HG03097 (cell line): ENCODE measurements around the gene TMEM270.
"Not testable (repeated sequence)": the region's sequence is repeated elsewhere in the genome, so short reads cannot be mapped to it uniquely, and the experiment has no call there.

Experiments used
- ATAC-seq: cut with Tn5 transposase; IDR thresholded peaks from one replicate; pipeline ENCODE4 v1.9.1; 2021; ENCODE audit not compliant: unreplicated experiment, low FRiP score

Gene TMEM270

GRCh38 chr7:73882047-73882402, 21.1 kb downstream of the TMEM270 start:
- ATAC-seq, result no peak

- ATAC-seq, result not testable (repeated sequence)
These were observed 24.0 kb downstream of the TMEM270 start for GRCh38 chr7:73884867-73885422.

- no peak for ATAC-seq
These were observed 24.5 kb downstream of the TMEM270 start for GRCh38 chr7:73885433-73885974.

- ATAC-seq, result no peak
These were observed 25.2 kb downstream of the TMEM270 start for GRCh38 chr7:73885975-73886798.

GRCh38 chr7:73887762-73888161, 26.8 kb downstream of the TMEM270 start:
- ATAC-seq, result no peak

- ATAC-seq, result no peak
These were observed 28.0 kb downstream of the TMEM270 start for GRCh38 chr7:73888959-73889358.

- no peak for ATAC-seq
These were observed 29.7 kb downstream of the TMEM270 start for GRCh38 chr7:73890555-73891147.

GRCh38 chr7:73891178-73891885, 30.4 kb downstream of the TMEM270 start:
- no peak for ATAC-seq

- no peak for ATAC-seq
These were observed 31.3 kb downstream of the TMEM270 start for GRCh38 chr7:73892003-73892999.

- no peak for ATAC-seq
These were observed 32.6 kb downstream of the TMEM270 start for GRCh38 chr7:73893342-73894101.

GRCh38 chr7:73894166-73894565, 33.2 kb downstream of the TMEM270 start:
- no peak for ATAC-seq

GRCh38 chr7:73894733-73895551, 34.0 kb downstream of the TMEM270 start:
- no peak for ATAC-seq

- ATAC-seq, result no peak
These were observed 34.7 kb downstream of the TMEM270 start for GRCh38 chr7:73895626-73896025.

- ATAC-seq, result no peak
These were observed 35.5 kb downstream of the TMEM270 start for GRCh38 chr7:73896454-73896853.

- no peak for ATAC-seq
These were observed 38.8 kb downstream of the TMEM270 start for GRCh38 chr7:73899731-73900142.

- no peak for ATAC-seq
These were observed 39.3 kb downstream of the TMEM270 start for GRCh38 chr7:73900286-73900685.

GRCh38 chr7:73901231-73901822, 40.4 kb downstream of the TMEM270 start:
- no peak for ATAC-seq
